Endothelial cell of umbilical vein (primary cell): ENCODE results near the gene GPSM1. TPM values are rescaled to one million over a fixed set of nuclear protein-coding genes. Genes with fewer than 3 reads are reported as not detected.

Experiments used
- BruUV-seq: library from RNA; stranded (reverse); fragments of 400-500 nt; replicated peaks from 2 replicates; lab custom pipeline; 2021; lab: Mats Ljungman, UMichigan
- CTCF ChIA-PET: fragments of 300-600, 350-600 bp; sonication (Branson Sonifier 250); formaldehyde crosslinking; loops from one replicate; lab custom pipeline; 2021; ENCODE audit warnings: antibody characterized with exemption, inconsistent platforms; lab: Charles Lee
- POLR2A ChIA-PET: fragments of 300-600, 350-600 bp; sonication (Branson Sonifier 250); formaldehyde crosslinking; loops from one replicate; lab custom pipeline; 2021; ENCODE audit warnings: antibody characterized with exemption, inconsistent platforms; lab: Charles Lee
- DNase-seq: peaks from one replicate; pipeline ENCODE4 v3.0.0-alpha.2; 2011; ENCODE audit warnings: low read depth, low spot score
- FAIRE-seq: peaks from 2 replicates; lab custom pipeline; 2011; peaks lifted over from hg19 to GRCh38; lab: Jason Lieb, UNC
- H2AFZ ChIP-seq: 2 replicates; pipeline ENCODE4 v1.6.0; 2012; ENCODE audit warnings: low read depth, low read length, control low read depth, inconsistent platforms
- H3K27ac ChIP-seq: 2 replicates; pipeline ENCODE4 v1.5.1; 2011; ENCODE audit warnings: low read depth, mild to moderate bottlenecking, control low read depth, low read length, moderate library complexity; ENCODE audit not compliant: insufficient read depth
- H3K27me3 ChIP-seq, 2 experiments: 2 replicates each; pipeline versions ENCODE4 v1.6.0 to v1.6.1; 2011; ENCODE audit warnings: low read length in 2 of 2, mixed read lengths in 1 of 2; ENCODE audit not compliant: control insufficient read depth in 2 of 2, insufficient read depth in 2 of 2
- H3K36me3 ChIP-seq, 2 experiments: 2 replicates in 1 of 2; 3 replicates in 1 of 2; pipeline ENCODE4 v1.5.1; 2011; ENCODE audit warnings: low read length in 2 of 2, mild to moderate bottlenecking in 1 of 2, moderate library complexity in 1 of 2; ENCODE audit not compliant: control insufficient read depth in 2 of 2, insufficient read depth in 2 of 2; ENCODE audit errors: extremely low read depth in 1 of 2
- H3K4me1 ChIP-seq: 3 replicates; pipeline ENCODE4 v1.5.1; 2011; ENCODE audit warnings: mild to moderate bottlenecking, low read length; ENCODE audit not compliant: control insufficient read depth, insufficient read depth; ENCODE audit errors: extremely low read depth
- H3K4me2 ChIP-seq: 2 replicates; pipeline ENCODE4 v1.6.1; 2011; ENCODE audit warnings: low read length, control low read depth, mixed read lengths; ENCODE audit not compliant: insufficient read depth
- H3K4me3 ChIP-seq, 3 experiments: fragments of 200-600 bp in 1 of 3; sonication (generic), shearing (Covaris generic) in 1 of 3; replicated peaks in 1 of 3; 2 replicates each; pipeline ENCODE4 v1.5.1; 2011 to 2016; ENCODE audit warnings: control low read depth in 3 of 3, low read length in 3 of 3, mild to moderate bottlenecking in 2 of 3, inconsistent platforms in 1 of 3, low read depth in 1 of 3, moderate library complexity in 1 of 3; ENCODE audit not compliant: insufficient read depth in 1 of 3
- H3K79me2 ChIP-seq: 2 replicates; pipeline ENCODE4 v1.6.0; 2012; ENCODE audit warnings: low read length, inconsistent platforms; ENCODE audit not compliant: control insufficient read depth, insufficient read depth
- H3K9ac ChIP-seq: replicated peaks from 2 replicates; pipeline ENCODE3; 2011; ENCODE audit warnings: low read length, control low read depth; ENCODE audit not compliant: insufficient read depth; ENCODE audit errors: extremely low read depth
- H3K9me1 ChIP-seq: replicated peaks from 3 replicates; pipeline ENCODE4 v1.6.0; 2011; ENCODE audit warnings: mild to moderate bottlenecking, low read length; ENCODE audit not compliant: control insufficient read depth, insufficient read depth; ENCODE audit errors: extremely low read depth
- H3K9me3 ChIP-seq: replicated peaks from 2 replicates; pipeline ENCODE4 v1.5.1; 2012; ENCODE audit warnings: low read length, inconsistent platforms; ENCODE audit not compliant: control insufficient read depth, insufficient read depth
- H4K20me1 ChIP-seq: replicated peaks from 2 replicates; pipeline ENCODE3; 2011; ENCODE audit warnings: mild to moderate bottlenecking, low read length; ENCODE audit not compliant: control insufficient read depth, insufficient read depth; ENCODE audit errors: extremely low read depth
- CTCF ChIP-seq, 2 donors: IDR thresholded peaks; 1 replicate in 1 of 2; 2 replicates in 1 of 2; pipeline ENCODE4 v1.5.1; 2011; ENCODE audit warnings: low read length in 2 of 2, mild to moderate bottlenecking in 2 of 2, moderate library complexity in 2 of 2, control low read depth in 1 of 2, inconsistent platforms in 1 of 2, low read depth in 1 of 2; ENCODE audit not compliant: insufficient read depth in 1 of 2; ENCODE audit errors: extremely low read depth in 1 of 2
- EZH2 ChIP-seq: IDR thresholded peaks from 2 replicates; pipeline ENCODE4 v1.6.1; 2012; ENCODE audit warnings: borderline replicate concordance, low read depth, mild to moderate bottlenecking, moderate library complexity, low read length, inconsistent platforms; ENCODE audit not compliant: severe bottlenecking
- FOS ChIP-seq: IDR thresholded peaks from 2 replicates; pipeline ENCODE4 v1.6.1; 2011; ENCODE audit warnings: mild to moderate bottlenecking, low read length, moderate library complexity, borderline replicate concordance; ENCODE audit not compliant: insufficient read depth
- MAX ChIP-seq: IDR thresholded peaks from 2 replicates; pipeline ENCODE4 v1.6.1; 2011; ENCODE audit not compliant: insufficient read depth, insufficient read length
- POLR2AphosphoS5 ChIP-seq: IDR thresholded peaks from 2 replicates; pipeline ENCODE4 v1.6.1; 2012; ENCODE audit warnings: low read depth, mild to moderate bottlenecking, control low read depth, low read length, moderate library complexity; ENCODE audit not compliant: insufficient read depth
- dilution Hi-C: fragments of 300-500 bp; cut with MboI; formaldehyde crosslinking; loops from one replicate; pipeline ENCODE4 v1.15.0; 2019; ENCODE audit warnings: low sequenced_read_pairs; ENCODE audit not compliant: extremely low pct_ligation_motif_present
- intact Hi-C: fragments of 100-400 bp; cut with micrococcal nuclease; formaldehyde crosslinking; loops from one replicate; pipeline ENCODE4 v1.10.0; 2022
- polyA plus RNA-seq, 4 experiments: library from polyadenylated mRNA; depleted of rRNA in 3 of 4; stranded (reverse) in 3 of 4; unstranded in 1 of 4; fragments of >200 nt; gene quantifications; 2 replicates each; pipeline versions ENCODE4 v1.2.1 to v1.2.3, GENCODE V29; 2011 to 2012; ENCODE audit warnings: missing spikeins in 1 of 4
- total RNA-seq: library from RNA; stranded (reverse); gene quantifications from 2 replicates; pipeline ENCODE4 v1.2.3, GENCODE V29; 2021

GPSM1 gene
- total and polyA plus RNA-seq, 2 donors (not counting 3 experiments of a cell fraction or from before 2014, with no cell fraction given) = 34.6 to 47.1 TPM

- Histone ChIP-seq H4K20me1 (no peaks in the 10 kb centered on the region), H3K4me1 (no peaks in the 10 kb centered on the region), H3K4me3 (no peak overlapping the region), H3K79me2 (no peaks in the 10 kb centered on the region), H3K9me3 (no peaks in the 10 kb centered on the region), H3K4me2 (no peak overlapping the region), H3K9ac (no peak overlapping the region), H3K27ac (no peak overlapping the region), H3K9me1 (no peaks in the 10 kb centered on the region), H3K27me3 (no peaks in the 10 kb centered on the region), H3K36me3 (peaks cover 0 to 5% of the 10 kb centered on the region in 2 experiments), H2AFZ (no peak overlapping the region)
- dilution Hi-C loops = no loop called here
- FAIRE-seq = no peak
- ChIA-PET CTCF (interaction anchor here (1.2 kb wide), 1 partner anchor 9 kb away, joined by 4 read pairs; the partner anchor contains the start of gene DNLZ), POLR2A (interaction anchor here (0.6 to 0.7 kb wide), 2 partner anchors 48 to 92 kb away, joined by 3 read pairs; no protein-coding TSS in a partner anchor)
- intact Hi-C loops = no loop called here
- no TSS peak for BruUV-seq
- no peak for DNase-seq
- TF ChIP-seq CTCF (IDR thresholded peaks at IDR 0.05; ENCODE audit: extremely low read depth in 1 of 2, insufficient read depth in 1 of 2, low read depth in 1 of 2, low read length in 2 of 2) (no peak), EZH2 (no peak), MAX (no peak), POLR2AphosphoS5 (no peak), FOS (no peak)
Observed at GRCh38 chr9:136353757-136354488, 26.6 kb downstream of the GPSM1 start.
